A673 (cell line): ENCODE data around the gene ZEB2.

Experiments
- EZH2 ChIP-seq: fragments of 200-600 bp; sonication (generic); IDR thresholded peaks from 2 replicates; pipeline ENCODE4 v1.6.1; 2017; ENCODE audit warnings: borderline replicate concordance, low read depth, mild to moderate bottlenecking, mixed read lengths, antibody characterized with exemption, low read length; ENCODE audit not compliant: poor library complexity, severe bottlenecking
- TF ChIP-seq, protein P1 (sequence below): fragments of 300-800, 200-600 bp; sonication (generic); conservative IDR thresholded peaks from 2 replicates; pipeline ENCODE4 v1.5.1; 2017; ENCODE audit warnings: low read depth, mild to moderate bottlenecking, antibody characterized with exemption, low read length, moderate library complexity, mixed read lengths

GRCh38 chr2:144456680-144457079, 63.2 kb downstream of the ZEB2 start:
- TF ChIP-seq, protein P1, sequence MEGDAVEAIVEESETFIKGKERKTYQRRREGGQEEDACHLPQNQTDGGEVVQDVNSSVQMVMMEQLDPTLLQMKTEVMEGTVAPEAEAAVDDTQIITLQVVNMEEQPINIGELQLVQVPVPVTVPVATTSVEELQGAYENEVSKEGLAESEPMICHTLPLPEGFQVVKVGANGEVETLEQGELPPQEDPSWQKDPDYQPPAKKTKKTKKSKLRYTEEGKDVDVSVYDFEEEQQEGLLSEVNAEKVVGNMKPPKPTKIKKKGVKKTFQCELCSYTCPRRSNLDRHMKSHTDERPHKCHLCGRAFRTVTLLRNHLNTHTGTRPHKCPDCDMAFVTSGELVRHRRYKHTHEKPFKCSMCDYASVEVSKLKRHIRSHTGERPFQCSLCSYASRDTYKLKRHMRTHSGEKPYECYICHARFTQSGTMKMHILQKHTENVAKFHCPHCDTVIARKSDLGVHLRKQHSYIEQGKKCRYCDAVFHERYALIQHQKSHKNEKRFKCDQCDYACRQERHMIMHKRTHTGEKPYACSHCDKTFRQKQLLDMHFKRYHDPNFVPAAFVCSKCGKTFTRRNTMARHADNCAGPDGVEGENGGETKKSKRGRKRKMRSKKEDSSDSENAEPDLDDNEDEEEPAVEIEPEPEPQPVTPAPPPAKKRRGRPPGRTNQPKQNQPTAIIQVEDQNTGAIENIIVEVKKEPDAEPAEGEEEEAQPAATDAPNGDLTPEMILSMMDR = no peak
- no peak for TF ChIP-seq EZH2
